NCI-H510A treated with DMSO at 0.1 percent for 48 hours (cell line): ENCODE measurements around the gene ZNF318.
"Not testable (repeated sequence)": the region's sequence is repeated elsewhere in the genome, so short reads cannot be mapped to it uniquely, and the experiment has no call there.

ENCODE experiments used
- DNase-seq: peaks from one replicate; lab custom pipeline; 2025; lab: John Stamatoyannopoulos, UW

Gene ZNF318, protein sequence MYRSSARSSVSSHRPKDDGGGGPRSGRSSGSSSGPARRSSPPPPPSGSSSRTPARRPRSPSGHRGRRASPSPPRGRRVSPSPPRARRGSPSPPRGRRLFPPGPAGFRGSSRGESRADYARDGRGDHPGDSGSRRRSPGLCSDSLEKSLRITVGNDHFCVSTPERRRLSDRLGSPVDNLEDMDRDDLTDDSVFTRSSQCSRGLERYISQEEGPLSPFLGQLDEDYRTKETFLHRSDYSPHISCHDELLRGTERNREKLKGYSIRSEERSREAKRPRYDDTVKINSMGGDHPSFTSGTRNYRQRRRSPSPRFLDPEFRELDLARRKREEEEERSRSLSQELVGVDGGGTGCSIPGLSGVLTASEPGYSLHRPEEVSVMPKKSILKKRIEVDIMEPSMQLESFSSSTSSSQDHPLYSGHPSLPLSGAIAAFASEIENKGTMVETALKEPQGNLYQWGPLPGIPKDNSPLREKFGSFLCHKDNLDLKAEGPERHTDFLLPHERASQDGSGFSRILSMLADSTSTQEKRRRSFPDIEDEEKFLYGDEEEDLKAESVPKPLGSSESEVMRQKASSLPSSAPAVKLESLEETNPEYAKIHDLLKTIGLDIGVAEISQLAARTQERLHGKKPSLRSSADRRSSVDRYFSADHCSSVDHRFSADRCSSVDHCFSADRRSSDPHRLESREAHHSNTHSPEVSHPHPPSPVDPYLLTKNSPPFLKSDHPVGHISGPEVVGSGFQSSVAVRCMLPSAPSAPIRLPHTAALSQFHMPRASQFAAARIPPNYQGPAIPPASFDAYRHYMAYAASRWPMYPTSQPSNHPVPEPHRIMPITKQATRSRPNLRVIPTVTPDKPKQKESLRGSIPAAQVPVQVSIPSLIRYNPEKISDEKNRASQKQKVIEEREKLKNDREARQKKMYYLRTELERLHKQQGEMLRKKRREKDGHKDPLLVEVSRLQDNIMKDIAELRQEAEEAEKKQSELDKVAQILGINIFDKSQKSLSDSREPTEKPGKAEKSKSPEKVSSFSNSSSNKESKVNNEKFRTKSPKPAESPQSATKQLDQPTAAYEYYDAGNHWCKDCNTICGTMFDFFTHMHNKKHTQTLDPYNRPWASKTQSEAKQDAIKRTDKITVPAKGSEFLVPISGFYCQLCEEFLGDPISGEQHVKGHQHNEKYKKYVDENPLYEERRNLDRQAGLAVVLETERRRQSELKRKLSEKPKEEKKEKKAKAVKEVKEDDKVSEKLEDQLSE (N-terminal part only)

DNA sequence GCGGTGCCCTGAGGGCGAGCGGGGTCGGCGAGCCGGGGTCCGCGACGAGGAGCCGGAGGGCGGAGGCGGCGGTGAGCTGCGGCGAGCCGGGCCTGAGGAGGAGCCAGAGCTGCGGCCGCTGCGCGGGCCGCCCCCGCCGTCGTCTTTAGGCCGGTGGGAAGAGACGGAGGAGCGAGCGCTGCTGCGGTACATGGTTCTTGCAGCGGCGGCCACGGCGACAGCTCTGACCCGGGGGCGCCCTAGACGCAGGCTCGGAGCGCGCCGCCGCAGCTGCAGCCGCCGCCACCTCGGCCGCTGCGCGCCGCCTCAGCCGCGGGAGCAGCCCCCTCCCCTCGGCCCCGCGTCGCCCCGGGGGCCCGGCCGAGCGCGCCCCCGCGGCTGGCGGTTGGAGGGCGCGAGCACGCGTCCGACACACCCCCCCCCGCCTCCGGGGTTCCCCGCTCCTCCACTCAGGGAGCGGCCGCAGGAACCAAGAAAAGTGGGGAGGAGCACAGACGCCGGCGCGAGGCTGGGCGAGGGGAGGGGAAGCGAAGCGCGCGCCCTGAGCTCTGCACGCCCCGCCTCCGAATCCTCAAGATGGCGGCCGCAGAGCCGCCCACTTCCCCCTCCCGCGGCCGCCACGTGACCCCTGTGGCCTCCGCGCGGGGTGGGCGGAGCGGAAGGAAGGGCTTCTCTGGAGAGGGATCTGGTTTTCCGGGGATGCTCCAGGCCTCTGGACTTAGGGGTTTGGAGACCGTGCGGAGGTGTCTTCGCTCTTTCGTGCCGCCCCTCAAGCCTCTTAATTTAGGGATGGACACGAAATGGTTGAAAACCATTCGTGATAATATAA, at the start of gene ZNF318:
Gene ZNF318 (minus strand): TSS at position 474 of the 829 bp plus-strand sequence. CDS start 282 bp downstream, at position 192.
- DNase-seq: peak; percentile 99

GRCh38 chr6:43416935-43417334, 47.5 kb upstream of the ZNF318 start:
- DNase-seq: no peak

DNA sequence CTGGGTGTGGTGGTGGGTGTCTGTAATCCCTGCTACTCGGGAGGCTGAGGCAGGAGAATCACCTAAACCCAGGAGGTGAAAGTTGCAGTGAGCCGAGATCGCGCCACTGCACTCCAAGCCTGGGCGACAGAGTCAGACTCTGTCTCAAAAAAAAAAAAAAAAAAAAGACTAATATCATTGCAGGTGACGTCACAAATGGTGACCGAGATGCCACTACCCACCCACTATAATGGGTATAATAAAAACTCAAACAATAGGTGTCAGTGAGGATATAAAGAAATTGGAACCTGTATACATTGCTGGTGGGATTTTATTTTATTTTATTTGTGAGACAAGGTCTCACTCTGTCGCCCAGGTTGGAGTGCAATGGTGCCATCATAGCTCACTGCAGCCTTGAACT, 45.8 kb upstream of the ZNF318 start:
- DNase-seq: not testable (repeated sequence)

GRCh38 chr6:43413002-43413401, 43.6 kb upstream of the ZNF318 start:
- DNase-seq: no peak

DNA sequence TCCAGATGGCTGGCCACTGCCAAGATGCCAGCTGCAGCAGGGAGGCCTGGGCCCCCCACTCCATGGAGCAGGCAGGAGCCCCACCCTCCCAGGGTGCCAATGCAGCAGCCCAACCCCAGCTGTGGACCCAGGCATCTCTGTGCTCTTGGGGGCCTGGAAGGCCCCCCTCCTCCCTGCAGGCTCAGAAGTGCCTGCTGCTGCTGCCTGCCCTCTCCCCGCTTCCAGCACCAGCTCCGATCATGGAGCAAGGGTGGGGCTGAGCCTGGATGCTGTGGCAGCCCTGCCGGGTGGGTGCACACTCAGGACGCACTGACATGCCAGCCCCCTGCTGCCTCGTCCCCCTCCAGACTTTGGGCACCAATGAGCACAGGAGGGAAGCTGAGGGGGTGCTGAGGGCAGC, 43.1 kb upstream of the ZNF318 start:
- no peak for DNase-seq

- DNase-seq: not testable (repeated sequence)
These were observed 41.3 kb upstream of the ZNF318 start for GRCh38 chr6:43410776-43411175.

DNA sequence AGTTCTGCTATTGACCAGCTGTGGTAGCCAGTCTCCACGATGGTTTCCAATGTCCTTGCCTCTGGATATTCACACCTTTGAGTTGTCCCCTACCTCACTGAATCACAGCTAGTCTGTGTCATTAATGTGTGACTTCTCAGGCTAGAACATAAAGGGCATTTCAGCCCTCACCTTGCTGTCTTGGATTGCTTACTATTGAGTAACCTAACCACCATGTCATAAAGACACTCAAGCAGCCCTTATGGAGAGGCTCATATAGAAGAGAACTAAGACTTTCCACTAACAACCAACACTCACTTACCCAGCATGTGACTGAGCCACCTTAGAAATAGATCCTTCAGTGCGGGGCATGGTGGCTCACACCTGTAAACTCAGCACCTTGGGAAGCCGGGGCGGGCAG, 38.8 kb upstream of the ZNF318 start:
- DNase-seq: no peak

- no peak for DNase-seq
These were observed 37.8 kb upstream of the ZNF318 start for GRCh38 chr6:43407296-43407695.

GRCh38 chr6:43405354-43405753, 35.9 kb upstream of the ZNF318 start:
- no peak for DNase-seq

DNA sequence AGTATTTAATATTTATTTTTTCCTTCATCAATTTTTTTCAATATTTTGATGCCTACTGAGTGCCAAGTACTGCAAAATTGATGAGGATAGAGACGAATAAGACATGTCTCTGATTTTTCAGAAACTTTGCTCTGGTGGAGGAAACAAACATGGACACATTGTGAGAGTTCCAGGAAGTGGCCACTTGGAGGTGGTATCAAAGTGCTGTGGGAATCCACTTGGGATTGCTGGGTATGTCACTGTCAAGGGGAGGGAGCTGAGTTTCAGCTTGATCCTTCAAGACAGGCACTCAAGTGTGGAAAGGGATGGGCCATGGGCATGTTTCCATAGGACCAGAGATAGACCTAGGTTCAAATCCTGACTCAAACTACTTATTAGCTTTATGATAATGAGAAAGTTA, 33.4 kb upstream of the ZNF318 start:
- DNase-seq: no peak

GRCh38 chr6:43401730-43402129, 32.3 kb upstream of the ZNF318 start:
- DNase-seq: no peak

GRCh38 chr6:43399932-43400487, 30.6 kb upstream of the ZNF318 start:
- DNase-seq: no peak

DNA sequence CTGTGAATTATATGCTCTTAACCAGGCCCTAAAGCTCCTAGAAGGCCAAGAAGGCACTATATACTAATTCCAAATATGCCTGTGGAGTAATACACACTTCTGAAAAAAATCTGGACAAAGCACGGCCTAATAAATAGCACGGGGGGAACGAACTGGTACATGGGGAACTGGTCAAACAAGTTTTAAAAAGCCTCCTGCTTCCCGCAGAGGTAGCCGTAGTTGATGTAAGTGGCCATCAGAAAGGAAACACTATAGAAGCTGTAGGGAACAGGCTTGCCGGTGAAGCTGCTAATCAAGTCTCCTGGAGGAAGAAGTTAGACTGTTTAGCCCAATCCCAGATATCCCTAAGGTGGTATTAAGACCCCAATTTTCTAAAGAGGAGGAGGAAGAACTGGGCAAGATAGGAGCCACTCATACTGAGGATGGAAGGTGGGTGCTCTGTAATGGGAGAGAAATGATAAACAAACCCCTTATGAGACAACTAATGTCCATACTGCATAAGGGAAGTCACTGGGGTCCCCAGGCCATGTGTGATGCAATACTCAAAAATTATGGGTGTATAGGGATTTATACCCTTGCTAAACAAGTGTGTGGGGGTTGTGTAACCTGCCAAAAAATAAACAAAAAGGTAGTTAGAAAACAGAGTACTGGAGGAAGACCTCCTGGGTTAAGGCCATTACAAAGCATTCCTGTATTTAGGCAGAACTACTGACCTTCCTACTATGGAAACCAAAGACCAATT, 27.1 kb upstream of the ZNF318 start:
- peak; percentile 98 for DNase-seq

DNA sequence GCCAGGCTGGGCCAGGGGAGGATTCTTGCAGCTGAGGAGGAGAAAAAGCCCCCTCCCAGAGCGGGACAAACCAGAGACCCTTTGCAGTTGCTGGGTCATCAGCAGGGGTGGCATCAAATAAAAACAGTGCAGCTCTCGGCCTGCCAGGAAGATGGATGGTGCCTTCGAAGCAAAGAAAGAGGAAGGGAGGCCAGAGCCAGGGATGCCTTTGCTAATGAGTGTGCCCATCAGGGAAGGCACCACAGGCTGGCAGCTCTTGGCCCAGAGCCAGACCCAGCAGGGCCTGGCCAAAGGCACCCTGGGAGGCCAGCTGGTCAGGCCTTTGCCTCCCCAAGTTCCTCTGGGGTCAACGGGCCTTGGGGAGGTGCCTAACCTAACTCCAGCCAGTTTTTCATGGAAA, 26.3 kb upstream of the ZNF318 start:
- DNase-seq: peak; percentile 75

- DNase-seq: no peak
These were observed 25.5 kb upstream of the ZNF318 start for GRCh38 chr6:43394982-43395381.

DNA sequence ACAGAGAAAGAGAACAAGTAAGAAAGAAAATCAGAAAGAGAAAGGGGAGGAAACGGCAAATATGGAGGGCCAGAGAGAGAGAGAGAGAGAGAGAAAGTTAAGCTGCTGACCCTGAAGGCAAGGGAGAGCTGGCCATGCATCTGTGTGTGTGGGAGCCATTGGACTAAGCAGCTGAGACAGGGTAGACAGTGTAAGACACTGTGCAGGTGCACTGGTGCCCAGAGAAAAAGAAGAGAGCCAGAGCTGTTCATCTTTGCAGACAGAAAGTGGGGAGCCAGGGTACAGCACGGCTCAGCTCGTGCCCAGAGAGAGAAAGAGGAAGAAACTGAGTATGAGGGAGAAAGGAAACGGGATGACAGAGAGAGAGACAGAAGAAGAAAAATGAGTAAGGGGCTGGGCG, 24.2 kb upstream of the ZNF318 start:
- no peak for DNase-seq

DNA sequence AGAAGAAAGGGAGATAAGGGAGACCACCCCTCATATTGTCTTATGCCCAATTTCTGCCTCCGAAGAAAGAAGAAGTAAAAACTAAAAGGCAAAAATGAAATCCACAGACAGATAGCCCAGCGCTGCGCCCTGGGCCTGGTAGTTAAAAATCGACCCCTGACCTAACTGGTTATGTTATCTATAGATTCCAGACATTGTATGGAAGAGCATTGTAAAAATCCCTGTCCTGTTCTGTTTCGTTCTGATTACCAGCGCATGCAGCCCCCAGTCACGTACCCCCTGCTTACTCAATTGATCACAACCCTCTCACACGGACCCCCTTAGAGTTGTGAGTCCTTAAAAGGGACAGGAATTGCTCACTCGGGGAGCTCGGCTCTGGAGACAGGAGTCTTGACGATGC, 23.7 kb upstream of the ZNF318 start:
- DNase-seq: not testable (repeated sequence)

DNA sequence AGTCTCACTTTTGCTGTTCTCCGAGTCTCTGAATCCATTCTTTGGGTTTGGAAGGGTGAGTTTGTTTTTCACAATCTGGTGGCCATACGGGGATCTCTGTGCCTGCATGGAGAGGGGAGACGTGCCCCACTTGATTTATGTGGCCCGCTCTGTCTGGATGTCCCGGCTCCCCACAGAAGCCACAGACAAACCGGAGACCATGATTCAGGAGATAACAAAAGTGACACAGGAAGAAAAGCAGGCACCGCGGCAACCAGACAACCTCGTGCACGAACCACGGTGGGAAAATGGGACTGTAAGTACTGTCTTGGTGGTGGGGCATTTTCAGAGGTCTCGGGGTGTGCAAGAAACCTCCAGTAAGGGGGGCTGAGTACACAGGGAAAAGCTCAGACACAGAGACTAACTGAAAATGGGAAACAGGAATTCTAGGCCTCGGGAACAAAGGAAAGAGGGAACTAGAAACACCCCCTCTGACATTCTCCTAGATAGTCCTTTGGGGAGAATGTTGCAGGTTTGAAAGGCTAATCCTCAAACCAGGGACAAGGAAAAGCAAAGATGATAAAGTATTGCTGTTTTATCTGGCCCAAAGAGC, 22.1 kb upstream of the ZNF318 start:
- DNase-seq: no peak

DNA sequence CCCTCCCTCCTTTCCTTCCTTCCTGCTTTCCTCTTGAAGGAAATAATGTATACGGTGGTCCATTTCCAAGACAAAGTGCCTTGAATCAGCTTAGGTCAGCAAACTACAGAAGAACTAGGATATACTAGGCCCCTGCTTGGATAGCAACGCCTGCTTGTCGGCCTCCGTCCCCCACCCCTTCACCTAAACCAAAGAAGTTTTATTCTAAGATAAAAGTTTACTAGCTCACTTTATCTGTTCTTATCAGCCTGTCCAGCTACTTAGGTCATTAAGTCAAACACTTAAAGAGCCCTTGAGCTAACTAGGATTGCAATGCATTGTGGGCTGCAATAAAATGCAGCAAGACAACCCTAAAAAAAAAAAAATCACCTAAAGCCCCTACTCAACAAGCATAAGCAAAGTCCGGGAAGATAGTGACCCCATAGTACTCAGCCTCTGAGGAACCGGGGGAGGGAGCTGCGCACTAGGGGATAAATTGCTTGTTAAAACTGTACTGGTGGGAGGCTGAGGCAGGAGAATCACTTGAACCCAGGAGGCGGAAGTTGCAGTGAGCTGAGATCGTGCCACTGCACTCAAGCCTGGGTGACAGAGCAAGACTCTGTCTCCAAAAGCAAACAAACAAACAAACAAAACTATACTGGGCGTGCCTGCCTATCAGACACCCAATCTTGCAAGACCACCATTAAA, 21.4 kb upstream of the ZNF318 start:
- not testable (repeated sequence) for DNase-seq
